Activated gamma-delta T cell (primary cell): Measurements from ENCODE around the gene COTL1.

Experiments used
- DNase-seq: peaks from one replicate; lab custom pipeline; 2025; lab: John Stamatoyannopoulos, UW

COTL1 gene

DNA sequence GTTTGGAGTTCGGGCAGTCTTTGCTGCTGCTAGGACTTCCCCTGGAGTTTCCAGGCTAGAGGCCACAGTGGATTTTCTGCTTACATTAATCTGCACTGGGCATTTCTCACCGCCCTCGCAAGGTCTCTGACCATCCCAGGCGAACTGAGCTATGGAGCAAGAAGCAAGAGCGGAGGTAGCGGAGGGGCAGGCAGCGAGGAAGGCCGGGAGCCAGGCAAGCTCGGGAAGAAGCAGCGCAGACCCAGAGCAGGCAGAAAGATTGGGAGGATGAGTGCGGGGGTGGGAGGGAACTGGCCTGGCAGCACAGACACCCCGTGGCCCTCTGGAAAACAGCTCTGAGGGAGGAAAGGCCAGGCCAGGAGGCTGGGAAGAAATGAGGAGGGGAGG lies 3.8 kb downstream of the COTL1 start:
- no peak for DNase-seq

DNA sequence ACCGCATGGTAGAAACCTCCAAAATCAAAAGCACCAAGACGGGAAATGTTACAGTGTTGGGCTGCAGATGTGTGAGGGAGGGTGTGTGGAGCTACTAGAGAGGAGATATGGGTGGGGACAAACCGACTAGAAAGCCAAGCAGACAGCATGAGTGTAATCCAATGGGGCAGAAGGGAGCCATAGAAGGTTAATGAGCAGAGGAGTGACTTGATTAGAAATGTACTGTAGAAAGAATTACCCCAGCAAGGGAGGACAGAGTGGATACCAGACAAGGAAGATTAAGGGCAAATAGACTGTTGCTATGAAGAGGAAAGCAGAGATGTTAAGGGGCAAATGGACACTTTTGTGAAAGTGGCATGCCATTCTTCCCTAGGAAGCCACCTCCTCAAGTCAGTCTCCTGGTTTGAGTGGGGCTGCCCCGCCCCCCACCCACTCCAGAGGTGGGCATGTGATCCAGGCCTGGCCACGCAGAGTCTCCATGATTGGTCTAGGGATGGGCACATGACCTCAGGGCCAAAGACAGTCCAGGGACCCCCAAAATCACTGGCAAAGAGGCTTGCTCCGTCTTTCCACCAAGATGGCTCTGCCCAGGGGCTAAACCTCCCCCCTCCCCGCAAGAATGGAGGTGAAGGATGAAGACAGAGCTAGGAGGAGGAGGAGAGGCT lies 4.3 kb downstream of the COTL1 start:
- DNase-seq = no peak

DNA sequence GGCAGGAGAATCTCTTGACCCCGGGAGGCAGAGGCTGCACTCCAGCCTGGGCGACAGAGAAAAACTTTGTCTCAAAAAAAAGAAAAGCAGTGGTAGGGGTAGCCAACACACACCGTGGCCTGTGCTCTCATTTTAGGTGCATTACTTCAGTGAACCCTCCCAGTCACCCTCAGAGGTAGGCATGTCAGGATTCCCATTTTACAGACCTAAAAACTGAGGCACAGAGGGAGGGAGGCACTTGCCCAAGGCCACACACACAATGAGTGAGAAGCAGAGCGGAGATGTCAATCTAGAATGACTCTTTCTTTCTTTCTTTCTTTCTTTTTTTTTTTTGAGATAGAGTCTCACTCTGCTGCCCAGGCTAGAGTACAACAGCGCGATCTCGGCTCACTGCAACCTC lies 5.2 kb downstream of the COTL1 start:
- no peak for DNase-seq

DNA sequence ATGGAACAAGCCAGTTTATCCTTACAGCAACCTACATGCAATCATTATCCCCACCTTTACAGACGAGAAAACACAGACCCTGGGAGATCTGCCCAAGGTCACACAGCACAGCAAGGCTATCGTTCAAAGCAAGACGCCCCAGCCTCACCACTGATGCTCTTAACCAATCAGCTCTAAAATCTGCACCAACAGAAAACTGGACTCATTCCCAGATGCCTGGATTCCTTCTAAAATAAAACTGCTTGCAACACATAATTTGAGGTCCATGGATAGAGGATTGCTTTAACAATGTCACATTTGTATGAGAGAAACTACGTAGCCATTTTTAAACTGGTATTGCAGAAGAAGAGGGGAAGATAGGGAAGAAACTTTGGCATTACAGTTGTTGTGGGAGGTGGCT lies 6.8 kb downstream of the COTL1 start:
- DNase-seq = no peak

DNA sequence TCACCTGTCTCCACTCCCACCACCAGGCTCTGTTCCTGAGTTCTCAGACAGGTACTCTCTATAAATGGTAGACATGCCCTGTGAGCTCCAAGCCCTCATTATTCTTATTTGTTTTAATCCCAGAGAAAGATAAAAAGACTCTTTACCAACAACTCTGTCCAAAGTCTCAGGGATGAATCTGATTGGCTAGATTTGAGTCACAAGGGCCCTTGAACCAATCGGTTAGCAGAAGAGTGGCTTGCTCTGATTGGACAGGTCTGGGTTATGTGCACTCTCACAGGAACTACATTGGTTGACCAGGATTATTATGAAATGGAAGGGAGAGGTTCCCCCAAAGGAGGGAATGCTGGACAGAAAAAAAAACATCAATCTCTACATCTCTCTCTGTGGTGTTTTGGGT lies 7.5 kb downstream of the COTL1 start:
- no peak for DNase-seq

DNA sequence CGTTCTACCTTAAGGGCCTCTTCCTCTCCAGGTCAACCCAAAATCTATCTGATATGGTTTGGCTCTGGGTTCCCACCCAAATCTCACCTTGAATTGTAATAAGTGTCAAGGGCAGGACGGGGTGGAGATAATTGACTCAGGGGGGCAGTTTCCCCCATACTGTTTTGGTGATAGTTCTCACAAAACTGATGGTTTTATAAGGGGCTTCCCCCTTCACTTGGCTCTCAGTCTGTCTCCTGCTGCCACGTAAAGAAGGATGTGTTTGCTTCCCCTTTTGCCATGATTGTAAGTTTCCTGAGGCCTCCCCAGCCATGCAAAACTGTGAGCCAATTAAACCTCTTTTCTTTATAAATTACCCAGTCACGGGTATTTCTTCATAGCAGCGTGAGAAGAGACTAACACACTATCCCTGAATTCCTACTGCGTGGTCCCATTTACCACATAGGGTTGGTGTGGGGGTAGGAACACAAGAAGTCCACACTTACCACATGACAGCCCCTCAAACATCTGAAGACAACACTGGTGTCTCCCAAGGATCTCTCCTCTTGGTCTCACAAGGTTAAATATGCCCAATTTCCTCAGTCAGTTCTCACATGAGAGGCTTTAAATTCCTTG lies 8.2 kb downstream of the COTL1 start:
- no peak for DNase-seq

DNA sequence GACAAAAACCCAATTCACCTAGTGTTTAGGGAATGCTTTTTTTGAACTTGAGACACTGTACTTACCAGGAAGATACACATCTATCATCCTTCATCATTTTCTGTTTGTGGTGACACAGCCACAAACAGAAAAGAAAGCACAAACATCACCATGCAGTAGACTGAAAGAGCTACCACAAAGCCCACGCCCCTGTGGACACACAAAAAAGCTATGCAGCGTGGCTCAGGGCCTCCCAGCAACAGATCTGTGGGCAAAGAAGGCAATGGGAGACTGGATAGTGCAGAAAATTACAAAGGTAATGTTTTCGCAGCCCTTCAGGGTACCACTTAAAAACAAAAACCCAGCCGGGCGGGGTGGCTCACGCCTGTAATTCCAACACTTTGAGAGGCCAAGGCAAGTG lies 9.6 kb downstream of the COTL1 start:
- DNase-seq = no peak

DNA sequence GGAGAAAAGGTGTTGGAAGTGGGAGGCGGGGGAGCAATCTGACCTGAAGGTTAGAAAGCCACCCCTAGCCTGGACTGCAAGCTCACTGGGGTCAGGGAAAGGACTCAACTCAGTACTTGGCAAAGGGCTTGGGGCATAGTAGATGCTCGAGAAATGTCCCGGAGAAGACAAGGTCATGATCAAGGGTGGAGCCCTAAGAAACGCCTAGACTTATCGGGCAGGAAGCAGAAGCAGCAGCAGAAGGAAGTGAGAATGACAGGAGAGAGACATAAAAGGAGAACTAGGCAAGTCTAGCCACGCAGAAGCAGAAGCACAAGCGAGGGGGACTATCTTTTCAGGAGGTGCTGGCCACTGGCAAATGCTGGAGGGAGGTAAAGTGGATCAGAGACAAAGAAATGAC lies 10.2 kb downstream of the COTL1 start:
- DNase-seq = no peak

DNA sequence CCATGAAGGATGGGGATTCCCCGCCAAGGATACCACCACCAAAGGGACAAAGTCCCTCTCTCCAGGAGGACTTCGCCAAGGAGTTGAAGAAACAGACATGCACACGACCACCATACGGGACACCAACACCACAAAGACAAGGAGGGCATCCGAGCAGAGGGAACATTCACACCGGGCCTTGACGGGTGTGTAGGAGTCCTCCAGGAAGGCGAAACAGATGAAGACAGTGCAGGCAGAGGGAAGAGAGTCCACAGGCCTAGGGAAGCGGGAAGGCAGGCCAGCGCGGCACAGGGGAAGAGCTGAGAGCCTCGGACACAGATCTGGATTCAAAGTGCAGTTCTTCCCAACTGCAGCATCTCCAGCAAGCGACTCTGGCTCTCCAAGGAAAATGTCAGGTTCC lies 10.8 kb downstream of the COTL1 start:
- DNase-seq = no peak

DNA sequence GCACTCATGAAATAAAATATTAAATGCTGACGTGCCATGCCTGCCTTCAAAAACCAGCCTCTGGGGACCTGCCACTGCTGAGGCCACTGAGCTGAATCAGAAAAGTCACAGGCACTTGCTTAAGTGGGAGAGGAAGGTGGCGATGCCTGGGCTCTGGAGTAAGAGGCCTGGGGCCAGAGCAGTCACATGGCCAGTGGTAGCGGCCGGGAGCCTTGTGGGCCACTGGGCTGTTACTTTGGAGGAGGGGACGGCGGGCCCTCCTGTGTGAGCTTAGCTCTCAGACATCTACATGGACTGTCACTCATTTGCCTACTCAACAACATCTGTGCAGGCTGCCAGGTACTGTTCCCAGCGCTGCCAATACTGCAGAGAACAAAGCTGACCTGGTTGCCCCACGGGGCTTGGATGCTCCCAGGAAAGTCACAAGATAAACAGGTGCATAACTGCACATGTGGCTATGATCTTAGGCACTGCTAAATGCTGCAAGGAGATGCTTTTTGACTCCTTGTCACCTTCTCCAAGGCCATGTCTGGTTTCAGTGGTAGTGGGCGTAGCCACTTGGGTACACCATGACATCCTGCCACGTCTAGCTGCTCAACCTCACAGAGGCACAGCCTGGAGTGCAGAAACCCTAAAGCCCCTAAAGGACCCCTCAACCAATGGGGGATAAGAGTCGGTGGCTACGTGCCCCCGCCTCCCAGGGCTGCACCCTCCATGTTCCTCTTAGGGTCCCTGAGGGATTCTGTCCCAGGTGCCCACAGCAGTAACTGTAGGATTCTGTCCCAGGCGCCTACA lies 11.6 kb downstream of the COTL1 start:
- DNase-seq = no peak

DNA sequence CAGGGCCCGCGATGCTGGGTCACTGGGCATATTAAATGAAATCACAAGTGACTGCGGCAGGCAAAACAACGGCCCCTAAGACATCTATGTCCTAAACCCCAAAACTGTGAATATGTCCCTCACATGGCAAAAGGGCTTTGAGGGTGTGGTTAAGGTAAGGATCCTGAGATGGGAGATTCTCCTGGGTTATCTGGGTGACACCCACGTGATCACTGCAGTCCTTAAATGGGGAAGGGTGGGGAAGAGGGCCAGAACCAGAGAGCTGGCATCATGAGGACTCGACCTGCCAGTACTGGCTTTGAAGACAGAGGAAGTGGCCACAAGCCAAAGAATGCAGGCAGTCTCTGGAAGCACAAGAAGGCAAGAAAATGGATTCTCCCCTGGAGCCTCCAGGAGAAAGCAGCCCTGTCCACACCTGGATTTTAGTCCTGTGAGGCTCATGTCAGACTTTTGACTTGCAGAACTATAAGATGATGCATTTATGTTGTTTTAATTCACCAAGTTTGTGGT lies 12.5 kb downstream of the COTL1 start:
- DNase-seq = no peak

DNA sequence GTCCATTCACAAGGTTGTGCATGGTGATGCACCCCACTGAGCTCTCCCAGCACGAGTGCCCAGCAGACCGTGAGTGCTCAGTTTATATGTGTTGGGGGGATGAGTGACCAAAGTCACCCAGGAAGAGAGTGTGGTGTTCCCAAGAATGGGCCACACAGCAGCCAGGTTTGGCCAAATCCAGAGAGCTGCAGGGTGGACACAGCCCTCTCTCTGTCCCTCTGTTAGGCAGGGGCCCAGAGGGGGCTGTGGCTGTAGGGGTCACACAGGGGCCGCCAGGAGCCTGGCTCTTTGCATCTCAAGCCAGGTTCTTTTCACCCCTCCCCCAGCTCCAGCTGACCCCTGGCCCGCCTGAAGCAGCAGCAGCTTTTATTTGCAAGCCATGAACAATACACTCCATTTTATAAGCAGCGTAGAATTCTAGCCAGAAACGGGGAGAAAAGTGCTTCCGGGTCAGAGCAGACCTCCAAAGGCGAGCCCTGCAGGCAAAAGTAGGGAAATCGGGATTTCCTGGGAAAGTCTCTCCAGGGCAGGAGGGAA lies 13.3 kb downstream of the COTL1 start:
- no peak for DNase-seq

DNA sequence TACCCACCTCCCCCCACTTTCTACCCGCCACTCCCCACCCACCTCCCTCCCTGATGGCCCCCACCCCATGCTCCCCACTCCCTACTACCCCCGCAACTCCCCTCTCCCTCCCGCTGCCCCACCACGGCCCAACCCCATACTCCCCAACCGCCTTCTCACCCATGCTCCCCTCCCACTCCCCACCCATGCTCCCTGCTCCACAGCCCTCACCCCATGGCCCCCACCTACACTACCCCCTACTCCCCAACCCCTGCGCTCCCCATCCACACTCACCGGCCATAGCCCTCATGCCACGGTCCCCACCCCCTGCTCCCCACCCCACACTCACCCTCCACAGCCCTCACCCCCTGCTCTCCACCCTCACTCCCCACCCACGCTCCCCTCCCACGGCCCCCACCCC lies 13.9 kb downstream of the COTL1 start:
- no peak for DNase-seq

DNA sequence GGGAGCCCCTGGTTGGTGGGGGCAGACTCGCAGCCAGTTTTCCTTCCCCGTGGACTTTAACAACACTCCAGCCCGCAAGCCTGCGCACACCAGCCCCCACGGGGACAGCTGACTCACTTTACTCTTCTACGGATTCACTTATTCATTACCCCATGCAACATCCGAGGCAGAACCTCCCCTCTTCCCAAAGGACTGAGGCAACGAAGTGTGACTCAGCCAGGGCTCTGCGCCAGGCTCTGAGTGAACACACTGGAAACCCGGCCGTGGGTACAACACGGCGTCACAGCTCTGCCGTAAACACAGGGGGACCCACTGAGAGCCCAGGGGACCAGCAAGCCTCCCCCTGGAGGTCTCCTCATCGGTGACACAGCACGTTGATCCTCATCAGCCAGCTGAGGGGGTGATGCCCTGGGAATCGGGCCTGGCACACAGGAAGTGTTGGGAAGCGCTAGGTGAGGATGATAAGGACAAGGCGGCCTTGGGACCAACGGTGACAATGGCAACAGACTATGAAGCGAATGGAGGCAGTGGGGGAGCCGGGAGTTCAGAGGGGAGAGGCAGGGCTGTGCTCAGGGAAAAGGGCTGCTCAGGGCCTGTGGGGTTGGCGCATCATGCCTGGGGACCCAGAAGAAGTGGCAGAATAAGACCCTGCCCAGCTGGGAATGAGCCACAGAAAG lies 14.6 kb downstream of the COTL1 start:
- DNase-seq = no peak

DNA sequence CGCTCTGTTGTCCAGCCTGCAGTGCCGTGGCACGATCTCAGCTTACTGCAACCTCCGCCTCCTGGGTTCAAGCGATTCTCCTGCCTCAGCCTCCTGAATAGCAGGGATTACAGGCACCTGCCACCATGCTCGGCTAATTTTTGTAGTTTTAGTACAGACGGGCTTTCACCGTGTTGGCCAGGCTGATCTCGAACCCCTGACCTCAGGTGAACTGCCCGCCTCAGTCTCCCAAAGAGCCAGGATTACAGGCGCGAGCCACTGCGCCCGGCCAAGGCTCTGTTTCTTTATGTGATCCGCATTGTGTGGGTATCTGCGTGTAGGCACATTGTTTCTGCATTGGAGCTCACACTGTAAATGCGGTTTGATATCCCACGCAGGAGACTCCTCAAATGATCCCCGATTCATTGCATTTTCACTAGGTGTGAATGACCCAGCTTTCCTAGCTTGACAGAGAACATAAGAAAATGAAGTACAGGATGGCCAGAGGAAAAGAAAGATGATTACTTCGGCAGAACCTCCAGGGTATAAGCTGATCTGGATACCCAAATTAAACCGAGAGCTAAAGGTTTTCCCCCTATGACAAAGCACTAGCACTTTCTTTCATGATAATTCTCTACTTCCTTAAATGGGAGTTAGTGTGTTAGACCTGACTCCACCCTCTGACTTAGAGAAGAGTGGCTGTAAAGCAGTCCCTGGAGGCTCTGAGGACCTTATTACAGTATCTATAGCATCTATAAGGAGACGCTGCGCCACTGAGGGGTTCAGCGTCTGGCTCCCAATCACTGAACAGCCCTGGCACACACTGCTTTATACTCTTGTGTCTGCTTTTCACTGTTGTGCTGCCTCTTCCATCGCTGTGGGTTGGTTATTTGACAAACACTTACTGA lies 17.3 kb downstream of the COTL1 start:
- DNase-seq = no peak

DNA sequence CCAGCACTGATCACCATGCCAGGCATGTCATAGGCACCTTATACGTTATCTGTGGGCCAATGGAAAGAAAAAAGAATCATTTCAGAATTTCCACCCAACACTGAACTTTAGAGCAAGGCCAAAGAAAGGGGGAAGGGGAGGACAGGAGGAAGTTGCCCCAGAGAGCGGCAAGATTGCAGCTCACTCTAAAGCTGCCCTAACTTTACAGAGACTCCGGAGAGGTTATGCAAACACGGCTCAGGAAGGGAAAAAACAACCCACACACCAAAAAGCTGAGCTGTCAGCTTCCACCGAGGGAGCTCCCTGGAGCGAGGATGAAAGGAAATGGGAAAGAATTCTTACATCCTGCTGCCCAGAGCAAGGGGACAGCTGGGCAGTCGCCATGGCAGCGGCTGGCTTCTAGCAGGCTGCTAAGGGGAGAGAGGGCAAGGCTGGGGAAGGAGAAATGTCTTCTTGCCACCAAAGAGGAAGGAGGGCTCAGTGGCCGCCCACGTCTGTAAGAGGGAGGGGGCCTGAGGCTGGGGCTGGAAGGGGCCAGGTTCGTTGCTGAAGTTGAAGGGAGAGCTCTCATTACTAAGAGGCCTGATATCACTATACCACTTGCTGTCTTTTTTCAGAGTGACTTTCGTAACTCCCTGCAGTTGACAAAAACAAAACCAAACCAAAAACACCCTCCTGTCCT lies 18.2 kb downstream of the COTL1 start:
- no peak for DNase-seq

DNA sequence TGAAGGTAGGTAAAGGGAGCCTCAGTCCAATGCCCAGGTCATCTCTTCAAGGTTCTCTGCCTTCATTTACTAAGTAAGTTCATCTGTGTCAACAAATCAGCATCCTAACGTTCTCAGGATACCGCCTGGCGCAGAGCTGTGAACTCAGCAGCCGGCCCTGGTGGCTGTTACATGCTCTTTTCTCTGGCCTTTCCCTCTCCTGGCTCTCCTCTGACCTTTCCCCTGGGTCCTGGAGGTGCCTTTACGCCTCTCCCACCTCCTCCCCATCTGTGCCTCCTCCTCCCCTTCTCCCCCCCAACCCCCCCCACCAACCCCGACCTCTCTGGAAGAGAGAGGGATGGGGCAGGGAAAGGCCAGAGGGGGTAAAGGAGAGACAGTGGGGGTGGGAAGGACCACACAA lies 19.5 kb downstream of the COTL1 start:
- no peak for DNase-seq

DNA sequence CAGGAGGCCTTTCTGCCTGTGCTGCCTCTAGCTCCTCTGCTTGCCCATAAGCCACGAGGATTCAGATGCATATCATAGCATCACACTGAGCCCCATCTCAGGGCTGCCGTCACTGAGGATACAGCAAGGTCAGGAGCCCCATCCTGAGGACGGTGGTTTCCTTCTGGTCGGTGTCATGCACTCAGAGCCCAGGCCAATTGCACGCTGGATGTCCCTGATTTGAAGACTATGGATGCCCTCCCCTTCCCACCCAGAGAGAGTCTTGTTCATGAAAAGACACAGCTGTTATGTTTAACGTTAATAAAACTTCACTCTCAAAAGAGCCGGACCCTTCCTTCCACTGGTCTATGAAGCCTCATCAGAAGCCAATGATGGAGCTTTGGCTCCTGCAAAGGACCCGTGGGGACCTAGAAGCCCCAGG lies 19.9 kb downstream of the COTL1 start:
- no peak for DNase-seq

DNA sequence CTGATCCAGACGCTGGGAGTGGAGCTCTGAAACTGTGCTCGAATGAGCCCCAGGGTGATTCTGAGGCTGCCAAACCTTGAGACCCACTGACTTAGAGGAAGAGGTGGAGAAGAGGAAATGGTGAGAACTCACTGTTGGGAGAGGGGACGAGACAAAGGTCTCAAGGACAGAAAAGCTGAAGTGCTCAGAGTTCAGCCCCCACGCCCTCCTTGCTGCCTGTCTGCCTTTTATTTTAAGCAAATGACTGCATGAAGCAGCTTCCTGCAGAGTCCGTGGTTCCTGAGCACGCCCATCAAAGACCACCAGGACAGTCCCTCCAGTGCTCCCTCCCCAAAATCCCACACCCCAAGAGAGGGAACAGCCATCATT lies 20.4 kb downstream of the COTL1 start:
- no peak for DNase-seq

DNA sequence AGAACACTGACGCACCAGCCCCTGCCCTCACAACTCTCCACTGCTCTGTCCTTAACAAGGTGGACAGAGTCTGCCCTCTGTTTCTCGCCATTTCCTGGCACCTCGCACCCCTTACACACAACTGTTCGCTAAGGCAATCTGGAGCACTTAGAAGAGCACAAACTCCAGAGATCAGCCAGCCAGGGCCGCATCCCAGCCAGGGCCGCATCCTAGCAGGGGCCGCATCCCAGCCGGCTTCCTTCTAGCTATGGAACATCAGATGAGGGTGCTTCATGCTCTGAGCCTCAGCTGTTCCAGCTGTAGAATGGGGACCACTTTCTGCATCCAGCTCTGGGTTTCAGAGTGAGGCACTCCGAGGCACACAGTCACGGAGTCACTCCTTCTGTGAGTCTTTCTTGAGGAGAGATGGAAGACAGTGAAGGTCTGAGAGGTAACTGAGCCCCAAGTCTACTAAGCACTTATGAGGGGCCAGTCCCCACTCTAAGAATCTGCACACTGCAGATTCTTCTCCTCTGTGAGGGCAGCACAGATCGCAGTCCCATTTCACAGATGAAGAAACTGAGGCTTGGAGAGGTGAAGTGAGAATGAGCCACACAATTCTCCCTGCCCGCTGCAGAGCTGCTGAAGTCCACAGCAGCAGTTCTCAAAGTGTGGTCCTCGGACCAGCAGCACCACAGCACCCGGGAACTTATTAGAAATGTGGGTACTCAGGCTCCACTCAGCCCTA lies 20.9 kb downstream of the COTL1 start:
- DNase-seq = no peak
